Endothelial cell of umbilical vein (primary cell): Measurements from ENCODE around the gene ARPC5. TPM values are rescaled to one million over a fixed set of nuclear protein-coding genes. Genes with fewer than 3 reads are reported as not detected.

Source experiments
- BruUV-seq: library from RNA; stranded (reverse); fragments of 400-500 nt; replicated peaks from 2 replicates; lab custom pipeline; 2021; lab: Mats Ljungman, UMichigan
- CTCF ChIA-PET: fragments of 300-600, 350-600 bp; sonication (Branson Sonifier 250); formaldehyde crosslinking; loops from one replicate; lab custom pipeline; 2021; ENCODE audit warnings: antibody characterized with exemption, inconsistent platforms; lab: Charles Lee
- POLR2A ChIA-PET: fragments of 300-600, 350-600 bp; sonication (Branson Sonifier 250); formaldehyde crosslinking; loops from one replicate; lab custom pipeline; 2021; ENCODE audit warnings: antibody characterized with exemption, inconsistent platforms; lab: Charles Lee
- DNase-seq: peaks from one replicate; pipeline ENCODE4 v3.0.0-alpha.2; 2011; ENCODE audit warnings: low read depth, low spot score
- FAIRE-seq: peaks from 2 replicates; lab custom pipeline; 2011; peaks lifted over from hg19 to GRCh38; lab: Jason Lieb, UNC
- H2AFZ ChIP-seq: 2 replicates; pipeline ENCODE4 v1.6.0; 2012; ENCODE audit warnings: low read depth, low read length, control low read depth, inconsistent platforms
- H3K27ac ChIP-seq: 2 replicates; pipeline ENCODE4 v1.5.1; 2011; ENCODE audit warnings: low read depth, mild to moderate bottlenecking, control low read depth, low read length, moderate library complexity; ENCODE audit not compliant: insufficient read depth
- H3K27me3 ChIP-seq, 2 experiments: 2 replicates each; pipeline versions ENCODE4 v1.6.0 to v1.6.1; 2011; ENCODE audit warnings: low read length in 2 of 2, mixed read lengths in 1 of 2; ENCODE audit not compliant: control insufficient read depth in 2 of 2, insufficient read depth in 2 of 2
- H3K36me3 ChIP-seq, 2 experiments: 2 replicates in 1 of 2; 3 replicates in 1 of 2; pipeline ENCODE4 v1.5.1; 2011; ENCODE audit warnings: low read length in 2 of 2, mild to moderate bottlenecking in 1 of 2, moderate library complexity in 1 of 2; ENCODE audit not compliant: control insufficient read depth in 2 of 2, insufficient read depth in 2 of 2; ENCODE audit errors: extremely low read depth in 1 of 2
- H3K4me1 ChIP-seq: 3 replicates; pipeline ENCODE4 v1.5.1; 2011; ENCODE audit warnings: mild to moderate bottlenecking, low read length; ENCODE audit not compliant: control insufficient read depth, insufficient read depth; ENCODE audit errors: extremely low read depth
- H3K4me2 ChIP-seq: 2 replicates; pipeline ENCODE4 v1.6.1; 2011; ENCODE audit warnings: low read length, control low read depth, mixed read lengths; ENCODE audit not compliant: insufficient read depth
- H3K4me3 ChIP-seq, 3 experiments: fragments of 200-600 bp in 1 of 3; sonication (generic), shearing (Covaris generic) in 1 of 3; replicated peaks in 1 of 3; 2 replicates each; pipeline ENCODE4 v1.5.1; 2011 to 2016; ENCODE audit warnings: control low read depth in 3 of 3, low read length in 3 of 3, mild to moderate bottlenecking in 2 of 3, inconsistent platforms in 1 of 3, low read depth in 1 of 3, moderate library complexity in 1 of 3; ENCODE audit not compliant: insufficient read depth in 1 of 3
- H3K79me2 ChIP-seq: 2 replicates; pipeline ENCODE4 v1.6.0; 2012; ENCODE audit warnings: low read length, inconsistent platforms; ENCODE audit not compliant: control insufficient read depth, insufficient read depth
- H3K9ac ChIP-seq: replicated peaks from 2 replicates; pipeline ENCODE3; 2011; ENCODE audit warnings: low read length, control low read depth; ENCODE audit not compliant: insufficient read depth; ENCODE audit errors: extremely low read depth
- H3K9me1 ChIP-seq: replicated peaks from 3 replicates; pipeline ENCODE4 v1.6.0; 2011; ENCODE audit warnings: mild to moderate bottlenecking, low read length; ENCODE audit not compliant: control insufficient read depth, insufficient read depth; ENCODE audit errors: extremely low read depth
- H3K9me3 ChIP-seq: replicated peaks from 2 replicates; pipeline ENCODE4 v1.5.1; 2012; ENCODE audit warnings: low read length, inconsistent platforms; ENCODE audit not compliant: control insufficient read depth, insufficient read depth
- H4K20me1 ChIP-seq: replicated peaks from 2 replicates; pipeline ENCODE3; 2011; ENCODE audit warnings: mild to moderate bottlenecking, low read length; ENCODE audit not compliant: control insufficient read depth, insufficient read depth; ENCODE audit errors: extremely low read depth
- EZH2 ChIP-seq: IDR thresholded peaks from 2 replicates; pipeline ENCODE4 v1.6.1; 2012; ENCODE audit warnings: borderline replicate concordance, low read depth, mild to moderate bottlenecking, moderate library complexity, low read length, inconsistent platforms; ENCODE audit not compliant: severe bottlenecking
- FOS ChIP-seq: IDR thresholded peaks from 2 replicates; pipeline ENCODE4 v1.6.1; 2011; ENCODE audit warnings: mild to moderate bottlenecking, low read length, moderate library complexity, borderline replicate concordance; ENCODE audit not compliant: insufficient read depth
- GATA2 ChIP-seq: IDR thresholded peaks from 2 replicates; pipeline ENCODE4 v1.7.0; 2011; ENCODE audit warnings: low read depth, mild to moderate bottlenecking, moderate library complexity, mixed read lengths, low read length; ENCODE audit not compliant: insufficient read length, insufficient read depth
- JUN ChIP-seq: IDR thresholded peaks from 2 replicates; pipeline ENCODE4 v1.6.1; 2011; ENCODE audit warnings: borderline replicate concordance, low read depth; ENCODE audit not compliant: insufficient read length, insufficient read depth
- MAX ChIP-seq: IDR thresholded peaks from 2 replicates; pipeline ENCODE4 v1.6.1; 2011; ENCODE audit not compliant: insufficient read depth, insufficient read length
- MYC ChIP-seq: IDR thresholded peaks from one replicate; pipeline ENCODE4 v1.6.1; 2011; ENCODE audit warnings: mild to moderate bottlenecking, low read depth, low read length
- POLR2A ChIP-seq: IDR thresholded peaks from 2 replicates; pipeline ENCODE4 v1.6.1; 2012; ENCODE audit warnings: low read depth, mild to moderate bottlenecking, control low read depth, low read length
- POLR2AphosphoS5 ChIP-seq: IDR thresholded peaks from 2 replicates; pipeline ENCODE4 v1.6.1; 2012; ENCODE audit warnings: low read depth, mild to moderate bottlenecking, control low read depth, low read length, moderate library complexity; ENCODE audit not compliant: insufficient read depth
- dilution Hi-C: fragments of 300-500 bp; cut with MboI; formaldehyde crosslinking; loops from one replicate; pipeline ENCODE4 v1.15.0; 2019; ENCODE audit warnings: low sequenced_read_pairs; ENCODE audit not compliant: extremely low pct_ligation_motif_present
- intact Hi-C: fragments of 100-400 bp; cut with micrococcal nuclease; formaldehyde crosslinking; loops from one replicate; pipeline ENCODE4 v1.10.0; 2022
- polyA plus RNA-seq, 4 experiments: library from polyadenylated mRNA; depleted of rRNA in 3 of 4; stranded (reverse) in 3 of 4; unstranded in 1 of 4; fragments of >200 nt; gene quantifications; 2 replicates each; pipeline versions ENCODE4 v1.2.1 to v1.2.3, GENCODE V29; 2011 to 2012; ENCODE audit warnings: missing spikeins in 1 of 4
- total RNA-seq: library from RNA; stranded (reverse); gene quantifications from 2 replicates; pipeline ENCODE4 v1.2.3, GENCODE V29; 2021
- TF ChIP-seq, protein P1 (sequence below), 2 donors: IDR thresholded peaks; 1 replicate in 1 of 2; 2 replicates in 1 of 2; pipeline ENCODE4 v1.5.1; 2011; ENCODE audit warnings: low read length in 2 of 2, mild to moderate bottlenecking in 2 of 2, moderate library complexity in 2 of 2, control low read depth in 1 of 2, inconsistent platforms in 1 of 2, low read depth in 1 of 2; ENCODE audit not compliant: insufficient read depth in 1 of 2; ENCODE audit errors: extremely low read depth in 1 of 2

The ARPC5 gene
- total and polyA plus RNA-seq, 2 donors (not counting 3 experiments of a cell fraction or from before 2014, with no cell fraction given), result 110 to 185 TPM

- no peak overlapping the region for H3K4me2 ChIP-seq
- H3K9me3 ChIP-seq, result no peaks in the 10 kb centered on the region
- FAIRE-seq, result no peak
- no peak overlapping the region for H2AFZ ChIP-seq
- DNase-seq, result no peak
- ChIA-PET POLR2A (no interaction called here), CTCF (no interaction called here)
- H3K9ac ChIP-seq, result no peak overlapping the region
- H3K4me3 ChIP-seq, result no peak overlapping the region
- no peak for TF ChIP-seq FOS
- TF ChIP-seq EZH2, result no peak
- TF ChIP-seq, protein P1, sequence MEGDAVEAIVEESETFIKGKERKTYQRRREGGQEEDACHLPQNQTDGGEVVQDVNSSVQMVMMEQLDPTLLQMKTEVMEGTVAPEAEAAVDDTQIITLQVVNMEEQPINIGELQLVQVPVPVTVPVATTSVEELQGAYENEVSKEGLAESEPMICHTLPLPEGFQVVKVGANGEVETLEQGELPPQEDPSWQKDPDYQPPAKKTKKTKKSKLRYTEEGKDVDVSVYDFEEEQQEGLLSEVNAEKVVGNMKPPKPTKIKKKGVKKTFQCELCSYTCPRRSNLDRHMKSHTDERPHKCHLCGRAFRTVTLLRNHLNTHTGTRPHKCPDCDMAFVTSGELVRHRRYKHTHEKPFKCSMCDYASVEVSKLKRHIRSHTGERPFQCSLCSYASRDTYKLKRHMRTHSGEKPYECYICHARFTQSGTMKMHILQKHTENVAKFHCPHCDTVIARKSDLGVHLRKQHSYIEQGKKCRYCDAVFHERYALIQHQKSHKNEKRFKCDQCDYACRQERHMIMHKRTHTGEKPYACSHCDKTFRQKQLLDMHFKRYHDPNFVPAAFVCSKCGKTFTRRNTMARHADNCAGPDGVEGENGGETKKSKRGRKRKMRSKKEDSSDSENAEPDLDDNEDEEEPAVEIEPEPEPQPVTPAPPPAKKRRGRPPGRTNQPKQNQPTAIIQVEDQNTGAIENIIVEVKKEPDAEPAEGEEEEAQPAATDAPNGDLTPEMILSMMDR (IDR thresholded peaks at IDR 0.05; ENCODE audit: extremely low read depth in 1 of 2, insufficient read depth in 1 of 2, low read depth in 1 of 2, low read length in 2 of 2), result no peak
- TF ChIP-seq POLR2AphosphoS5, result no peak
- TF ChIP-seq MAX, result no peak
- no peak for TF ChIP-seq GATA2
- TF ChIP-seq MYC, result no peak
- no peak for TF ChIP-seq POLR2A
- TF ChIP-seq JUN, result no peak
- H3K9me1 ChIP-seq, result no peaks in the 10 kb centered on the region
- no peak overlapping the region for H3K27ac ChIP-seq
- H3K27me3 ChIP-seq, result no peaks in the 10 kb centered on the region
- H3K36me3 ChIP-seq, result no peaks in the 10 kb centered on the region
- intact Hi-C loops, result no loop called here
- dilution Hi-C loops, result no loop called here
- no TSS peak for BruUV-seq
- no peaks in the 10 kb centered on the region for H3K79me2 ChIP-seq
- no peaks in the 10 kb centered on the region for H4K20me1 ChIP-seq
- no peaks in the 10 kb centered on the region for H3K4me1 ChIP-seq
These were observed 33.1 kb downstream of the ARPC5 start for GRCh38 chr1:183602510-183602909.
